Esophagus squamous epithelium (tissue), 4 donors: ENCODE measurements around the gene SPRY2.

Experiments
- POLR2A ChIP-seq, 4 donors: fragments of 450-650 bp; IDR thresholded peaks; one replicate each; pipeline ENCODE4 v1.6.1; 2017; ENCODE audit warnings: antibody characterized with exemption in 4 of 4, mild to moderate bottlenecking in 4 of 4, moderate library complexity in 3 of 4
- TF ChIP-seq, protein P1 (sequence below), 6 experiments: fragments of 450-650 bp in 4 of 6; fragments of 200-600 bp in 2 of 6; sonication (generic) in 2 of 6; IDR thresholded peaks; one replicate each; pipeline ENCODE4 v1.5.1; 2016 to 2019; ENCODE audit warnings: antibody characterized with exemption in 6 of 6, mild to moderate bottlenecking in 4 of 6, moderate library complexity in 4 of 6

DNA sequence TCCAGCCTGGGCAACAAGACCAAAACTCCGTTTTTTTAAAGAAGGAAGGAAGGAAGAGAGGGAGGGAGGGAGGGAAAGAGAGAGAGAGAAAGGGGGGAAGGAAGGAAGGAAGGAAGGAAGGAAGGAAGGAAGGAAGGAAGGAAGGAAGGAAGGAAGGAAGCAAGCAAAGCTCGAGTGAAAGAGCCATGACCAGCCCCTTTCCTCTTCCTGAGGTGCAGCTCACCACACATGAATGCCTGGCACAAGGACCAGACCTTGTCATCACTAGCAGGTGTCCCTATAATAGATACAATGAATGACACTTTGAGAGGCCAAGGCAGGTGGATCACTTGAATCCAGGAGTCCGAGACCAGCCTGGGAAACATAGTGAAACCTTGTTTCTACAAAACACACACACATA is 31.0 kb downstream of the SPRY2 start:
- TF ChIP-seq, protein P1, sequence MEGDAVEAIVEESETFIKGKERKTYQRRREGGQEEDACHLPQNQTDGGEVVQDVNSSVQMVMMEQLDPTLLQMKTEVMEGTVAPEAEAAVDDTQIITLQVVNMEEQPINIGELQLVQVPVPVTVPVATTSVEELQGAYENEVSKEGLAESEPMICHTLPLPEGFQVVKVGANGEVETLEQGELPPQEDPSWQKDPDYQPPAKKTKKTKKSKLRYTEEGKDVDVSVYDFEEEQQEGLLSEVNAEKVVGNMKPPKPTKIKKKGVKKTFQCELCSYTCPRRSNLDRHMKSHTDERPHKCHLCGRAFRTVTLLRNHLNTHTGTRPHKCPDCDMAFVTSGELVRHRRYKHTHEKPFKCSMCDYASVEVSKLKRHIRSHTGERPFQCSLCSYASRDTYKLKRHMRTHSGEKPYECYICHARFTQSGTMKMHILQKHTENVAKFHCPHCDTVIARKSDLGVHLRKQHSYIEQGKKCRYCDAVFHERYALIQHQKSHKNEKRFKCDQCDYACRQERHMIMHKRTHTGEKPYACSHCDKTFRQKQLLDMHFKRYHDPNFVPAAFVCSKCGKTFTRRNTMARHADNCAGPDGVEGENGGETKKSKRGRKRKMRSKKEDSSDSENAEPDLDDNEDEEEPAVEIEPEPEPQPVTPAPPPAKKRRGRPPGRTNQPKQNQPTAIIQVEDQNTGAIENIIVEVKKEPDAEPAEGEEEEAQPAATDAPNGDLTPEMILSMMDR (IDR thresholded peaks at IDR 0.05): no peak
- no peak for TF ChIP-seq POLR2A (IDR thresholded peaks at IDR 0.05)
